Transverse colon (tissue), 4 donors: ENCODE measurements around the gene PLIN4. TPM values are rescaled to one million over a fixed set of nuclear protein-coding genes. Genes with fewer than 3 reads are reported as not detected.

Source experiments
- DNase-seq: peaks from one replicate; pipeline ENCODE4 v3.0.0-alpha.2; 2019
- H3K27ac ChIP-seq, 4 donors: fragments of 200-600 bp; sonication (generic); 2 replicates each; pipeline ENCODE4 v1.5.1; 2016 to 2018; ENCODE audit warnings: inconsistent platforms in 4 of 4
- H3K27me3 ChIP-seq: fragments of 200-600 bp; sonication (generic); 2 replicates; pipeline ENCODE4 v1.5.1; 2017; ENCODE audit warnings: inconsistent platforms
- H3K36me3 ChIP-seq, 4 donors: fragments of 200-600 bp; sonication (generic); 2 replicates each; pipeline ENCODE4 v1.5.1; 2017 to 2019; ENCODE audit warnings: inconsistent platforms in 4 of 4
- H3K4me1 ChIP-seq, 4 donors: fragments of 200-600 bp; sonication (generic); 2 replicates each; pipeline ENCODE4 v1.5.1; 2017 to 2020; ENCODE audit warnings: inconsistent platforms in 4 of 4
- H3K4me3 ChIP-seq, 4 donors: fragments of 200-600 bp; sonication (generic); 1 replicate in 1 of 4; 2 replicates in 3 of 4; pipeline versions ENCODE4 v1.5.1 to v1.6.1; 2017 to 2019; ENCODE audit warnings: inconsistent platforms in 4 of 4
- H3K9me3 ChIP-seq, 2 donors: fragments of 200-600 bp; sonication (generic); 2 replicates each; pipeline ENCODE4 v1.5.1; 2017 to 2019; ENCODE audit warnings: inconsistent platforms in 2 of 2
- EP300 ChIP-seq: sonication (generic); formaldehyde crosslinking; IDR thresholded peaks from one replicate; pipeline ENCODE4 v1.6.1; 2017; ENCODE audit warnings: antibody characterized with exemption, low read depth
- POLR2A ChIP-seq: fragments of 450-650 bp; IDR thresholded peaks from one replicate; pipeline ENCODE4 v1.6.1; 2016; ENCODE audit warnings: antibody characterized with exemption, mild to moderate bottlenecking, moderate library complexity
- POLR2AphosphoS5 ChIP-seq, 3 donors: sonication (generic); formaldehyde crosslinking; IDR thresholded peaks; one replicate each; pipeline ENCODE4 v1.6.1; 2016; ENCODE audit warnings: antibody characterized with exemption in 3 of 3
- WGBS, 2 donors: methylation state at CpG; one replicate each; pipeline ENCODE4 v1.1.5; 2018; ENCODE audit warnings: low coverage in 1 of 2; 5-methylcytosine and 5-hydroxymethylcytosine counted together
- in situ Hi-C, 4 donors: fragments of 200-750 bp; cut with MboI; loops; one replicate each; pipeline versions ENCODE4 v1.15.0 to v1.15.1; 2017; ENCODE audit warnings: low sequenced_read_pairs in 3 of 4, low pct_ligation_motif_present in 1 of 4, low pct_unique_long_range_greater_than_20kb in 1 of 4
- intact Hi-C: fragments of 100-400 bp; cut with DNase I; formaldehyde crosslinking; loops from one replicate; pipeline ENCODE4 v1.15.1; 2023; ENCODE audit warnings: low total_unique reads
- total RNA-seq, 4 donors: library from RNA; depleted of rRNA; stranded (reverse); fragments of >200 nt; gene quantifications; one replicate each; pipeline ENCODE4 v1.1.0, GENCODE V29; 2016
- TF ChIP-seq, protein P1 (sequence below), 5 experiments: fragments of 200-600 bp in 3 of 5; fragments of 450-650 bp in 2 of 5; sonication (generic) in 3 of 5; IDR thresholded peaks; 1 replicate in 2 of 5; 2 replicates in 3 of 5; pipeline ENCODE4 v1.5.1; 2016 to 2017; ENCODE audit warnings: antibody characterized with exemption in 5 of 5, inconsistent platforms in 3 of 5, mild to moderate bottlenecking in 2 of 5, moderate library complexity in 1 of 5

PLIN4 gene
- total RNA-seq, 4 donors from 2014 or later, result 8.9 to 33.7 (median 22.2) TPM

DNA sequence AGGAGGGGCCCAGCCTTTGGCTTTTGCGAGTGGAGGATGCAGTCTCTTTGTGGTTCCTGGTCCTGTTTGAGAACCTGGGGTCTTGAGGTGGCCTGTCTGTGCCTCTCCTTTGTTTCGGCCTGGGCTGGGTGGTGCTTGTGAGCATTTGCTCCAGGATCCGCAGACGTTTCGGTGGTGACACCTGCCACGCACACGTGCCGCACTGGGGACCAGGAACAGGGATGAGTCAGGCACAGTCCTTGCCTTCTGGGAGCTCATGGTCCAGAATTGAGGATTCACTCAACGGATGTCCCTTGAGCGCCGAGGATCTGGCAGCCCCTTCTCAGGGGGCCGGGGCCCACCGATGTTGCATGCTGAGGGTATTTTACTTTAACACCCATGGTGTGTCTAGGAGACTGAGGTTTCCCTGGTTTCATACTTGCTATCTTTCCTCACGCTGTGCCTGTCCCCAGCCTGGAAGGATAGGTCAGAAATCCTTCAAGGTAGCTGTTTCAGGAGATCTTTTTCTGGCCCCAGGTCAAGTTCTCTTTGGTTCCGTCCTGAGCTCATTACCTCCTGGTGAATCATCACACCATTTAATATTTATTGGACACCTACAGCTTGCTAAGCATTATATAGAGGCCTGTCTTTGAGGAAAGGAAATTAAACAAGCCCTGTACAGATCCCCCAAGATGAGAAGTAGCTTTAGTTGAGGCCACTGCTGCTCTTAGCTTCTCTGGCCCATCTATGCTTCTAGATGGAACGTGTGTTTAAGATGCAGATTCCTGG lies 41.1 kb downstream of the PLIN4 start:
- no peak for DNase-seq
- peaks cover 0 to 3% (median 0%) of the 10 kb centered on the region in 4 donors for H3K36me3 ChIP-seq
- TF ChIP-seq POLR2AphosphoS5 (IDR thresholded peaks at IDR 0.05) (no peak), EP300 (no peak), POLR2A (no peak)
- TF ChIP-seq, protein P1, sequence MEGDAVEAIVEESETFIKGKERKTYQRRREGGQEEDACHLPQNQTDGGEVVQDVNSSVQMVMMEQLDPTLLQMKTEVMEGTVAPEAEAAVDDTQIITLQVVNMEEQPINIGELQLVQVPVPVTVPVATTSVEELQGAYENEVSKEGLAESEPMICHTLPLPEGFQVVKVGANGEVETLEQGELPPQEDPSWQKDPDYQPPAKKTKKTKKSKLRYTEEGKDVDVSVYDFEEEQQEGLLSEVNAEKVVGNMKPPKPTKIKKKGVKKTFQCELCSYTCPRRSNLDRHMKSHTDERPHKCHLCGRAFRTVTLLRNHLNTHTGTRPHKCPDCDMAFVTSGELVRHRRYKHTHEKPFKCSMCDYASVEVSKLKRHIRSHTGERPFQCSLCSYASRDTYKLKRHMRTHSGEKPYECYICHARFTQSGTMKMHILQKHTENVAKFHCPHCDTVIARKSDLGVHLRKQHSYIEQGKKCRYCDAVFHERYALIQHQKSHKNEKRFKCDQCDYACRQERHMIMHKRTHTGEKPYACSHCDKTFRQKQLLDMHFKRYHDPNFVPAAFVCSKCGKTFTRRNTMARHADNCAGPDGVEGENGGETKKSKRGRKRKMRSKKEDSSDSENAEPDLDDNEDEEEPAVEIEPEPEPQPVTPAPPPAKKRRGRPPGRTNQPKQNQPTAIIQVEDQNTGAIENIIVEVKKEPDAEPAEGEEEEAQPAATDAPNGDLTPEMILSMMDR (IDR thresholded peaks at IDR 0.05), result no peak
- H3K27me3 ChIP-seq, result no peaks in the 10 kb centered on the region
- intact Hi-C loops (no loop called here), in situ Hi-C loops (no loop called here)
- H3K4me3 ChIP-seq, result no peak overlapping the region
- H3K9me3 ChIP-seq, result no peaks in the 10 kb centered on the region
- peaks cover 7 to 24% (median 22%) of the 10 kb centered on the region in 4 donors for H3K4me1 ChIP-seq
- 80 to 89% methylated on average over 1 to 16 of the region's 16 CpGs for WGBS, 2 donors
- H3K27ac ChIP-seq, result no peak overlapping the region

DNA sequence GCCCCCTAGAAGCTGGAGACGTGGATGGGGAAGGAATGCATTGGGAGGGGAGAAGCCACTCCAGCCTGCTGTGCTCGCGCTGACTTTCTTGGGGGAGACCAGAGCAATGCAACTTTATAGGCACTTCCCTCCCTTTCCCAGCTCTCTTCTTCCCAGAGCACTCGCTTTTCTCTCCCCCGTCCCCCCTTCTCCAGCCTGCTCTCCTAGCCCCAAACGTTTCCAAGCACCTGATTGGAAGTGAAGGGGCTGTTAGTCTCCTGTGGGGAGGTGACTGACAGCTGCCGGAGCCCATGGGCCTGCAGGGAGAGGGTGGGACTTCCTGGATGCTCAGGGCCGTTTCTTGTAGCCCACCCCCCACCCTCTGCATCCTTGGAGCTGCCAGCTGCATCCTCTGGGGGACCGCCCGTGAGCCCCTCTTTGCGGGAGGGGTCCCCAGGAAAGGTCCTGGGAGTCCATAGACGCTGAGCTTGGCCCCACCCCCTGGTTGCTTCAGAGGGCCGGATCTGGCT lies 43.7 kb downstream of the PLIN4 start:
- peaks cover 7 to 33% (median 22%) of the 10 kb centered on the region in 4 donors for H3K4me1 ChIP-seq
- intact Hi-C loops (no loop called here), in situ Hi-C loops (no loop called here)
- H3K36me3 ChIP-seq, result peaks cover 0 to 3% (median 0%) of the 10 kb centered on the region in 4 donors
- peak overlapping the region in 2 of 4 donors; percentile 12 to 16 for H3K27ac ChIP-seq
- peak overlapping the region in 1 of 4 donors; percentile 99 for H3K4me3 ChIP-seq
- no peaks in the 10 kb centered on the region for H3K27me3 ChIP-seq
- DNase-seq, result no peak
- TF ChIP-seq EP300, result no peak
- TF ChIP-seq POLR2A, result no peak
- TF ChIP-seq, protein P1 (IDR thresholded peaks at IDR 0.05), result no peak
- TF ChIP-seq POLR2AphosphoS5 (IDR thresholded peaks at IDR 0.05), result no peak
- 51 to 80% methylated on average over 1 to 12 of the region's 13 CpGs for WGBS, 2 donors
- no peaks in the 10 kb centered on the region for H3K9me3 ChIP-seq

DNA sequence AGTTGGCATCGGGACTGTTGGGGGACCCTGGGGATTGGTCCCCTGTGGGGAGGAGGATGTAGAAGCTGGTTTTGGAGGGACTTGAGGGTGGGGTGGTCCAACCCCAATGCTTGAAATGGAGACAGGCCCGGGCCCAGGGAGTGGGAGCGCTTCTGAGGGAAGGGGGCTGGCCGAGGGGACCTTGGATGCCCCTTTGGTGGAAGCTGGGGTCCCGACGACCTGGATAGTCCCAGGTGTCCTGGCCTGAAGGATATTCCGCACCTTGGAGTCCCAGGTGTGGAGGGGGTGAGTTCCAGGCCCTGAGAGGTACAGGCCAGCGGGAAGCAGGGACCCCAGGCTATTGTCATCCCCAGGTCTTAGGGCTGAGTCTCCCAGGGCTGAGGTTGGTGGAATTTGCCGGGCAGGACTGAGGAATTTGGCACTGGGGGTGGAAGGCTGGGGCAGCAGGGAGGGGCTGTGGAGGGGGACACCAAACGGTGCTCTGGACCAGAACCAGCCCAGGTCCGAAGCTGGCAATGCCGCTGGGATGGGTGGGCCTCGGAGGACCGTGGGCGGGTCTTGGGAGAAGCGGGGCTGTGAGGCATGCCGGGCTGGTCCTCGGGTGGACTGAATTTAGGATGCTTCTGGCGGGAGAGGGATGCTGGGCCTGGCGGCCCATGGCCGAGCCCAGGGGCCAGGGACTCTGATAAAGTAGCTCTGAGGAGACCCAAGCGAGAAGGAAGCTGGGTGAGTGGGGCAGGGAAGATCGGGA lies 44.3 kb downstream of the PLIN4 start:
- in situ Hi-C loops, result no loop called here
- intact Hi-C loops, result no loop called here
- 55 to 66% methylated on average over 5 to 22 of the region's 23 CpGs for WGBS, 2 donors
- TF ChIP-seq, protein P1 (IDR thresholded peaks at IDR 0.05), result no peak
- TF ChIP-seq POLR2AphosphoS5 (IDR thresholded peaks at IDR 0.05) (no peak), EP300 (no peak), POLR2A (no peak)
- peak overlapping the region in 1 of 4 donors; percentile 99 for H3K4me3 ChIP-seq
- no peaks in the 10 kb centered on the region for H3K27me3 ChIP-seq
- peak overlapping the region in 2 of 4 donors; percentile 12 to 16 for H3K27ac ChIP-seq
- DNase-seq, result no peak
- no peaks in the 10 kb centered on the region for H3K9me3 ChIP-seq
- peaks cover 7 to 33% (median 22%) of the 10 kb centered on the region in 4 donors for H3K4me1 ChIP-seq
- H3K36me3 ChIP-seq, result peaks cover 0 to 3% (median 0%) of the 10 kb centered on the region in 4 donors
